PC-3 (cell line): Measurements from ENCODE around the gene TYRO3.

Experiments
- EZH2 ChIP-seq: fragments of 300-600 bp; sonication (generic); IDR thresholded peaks from one replicate; pipeline ENCODE4 v1.6.1; 2017; ENCODE audit warnings: antibody characterized with exemption, mild to moderate bottlenecking, low read length; ENCODE audit not compliant: unreplicated experiment
- TF ChIP-seq, protein P1 (sequence below): fragments of 300-600 bp; sonication (generic); conservative IDR thresholded peaks from 2 replicates; pipeline ENCODE4 v1.5.1; 2017; ENCODE audit warnings: antibody characterized with exemption, low read depth, mild to moderate bottlenecking, low read length

DNA sequence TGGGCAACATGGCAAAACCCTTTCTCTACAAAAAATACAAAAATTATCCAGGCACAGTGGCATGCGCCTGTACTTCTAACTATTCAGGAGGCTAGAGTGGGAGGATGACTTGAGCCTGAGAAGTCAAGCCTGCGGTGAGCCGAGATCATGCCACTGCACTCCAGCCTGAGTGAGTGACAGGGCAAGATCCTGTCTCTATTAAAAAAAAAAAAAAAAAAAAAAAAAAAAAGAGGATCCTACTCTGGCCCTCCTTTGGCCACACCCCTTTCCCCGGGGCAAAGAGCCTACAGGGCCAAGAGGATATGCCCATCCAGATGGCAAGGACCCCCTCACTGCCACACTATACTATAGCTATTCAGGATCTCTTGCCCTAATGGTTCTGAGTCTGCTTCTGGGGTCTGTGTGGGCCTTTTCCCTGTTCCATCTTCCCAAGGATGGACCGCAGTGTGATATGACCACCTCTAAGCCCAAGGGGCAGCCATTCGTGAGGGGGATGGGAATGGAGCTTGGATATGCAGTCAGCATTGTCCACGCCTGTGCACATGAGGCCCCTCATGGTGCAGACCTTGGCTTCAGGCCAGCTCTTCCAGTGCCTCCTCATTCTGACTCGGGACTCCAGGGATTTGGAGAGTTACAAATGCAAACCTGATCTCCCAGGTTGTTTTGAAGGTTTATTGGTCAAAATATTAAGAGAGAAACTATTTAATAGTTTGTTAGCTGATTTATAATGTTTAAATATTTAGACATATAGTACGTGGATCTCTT lies 7.3 kb downstream of the TYRO3 start:
- TF ChIP-seq, protein P1, sequence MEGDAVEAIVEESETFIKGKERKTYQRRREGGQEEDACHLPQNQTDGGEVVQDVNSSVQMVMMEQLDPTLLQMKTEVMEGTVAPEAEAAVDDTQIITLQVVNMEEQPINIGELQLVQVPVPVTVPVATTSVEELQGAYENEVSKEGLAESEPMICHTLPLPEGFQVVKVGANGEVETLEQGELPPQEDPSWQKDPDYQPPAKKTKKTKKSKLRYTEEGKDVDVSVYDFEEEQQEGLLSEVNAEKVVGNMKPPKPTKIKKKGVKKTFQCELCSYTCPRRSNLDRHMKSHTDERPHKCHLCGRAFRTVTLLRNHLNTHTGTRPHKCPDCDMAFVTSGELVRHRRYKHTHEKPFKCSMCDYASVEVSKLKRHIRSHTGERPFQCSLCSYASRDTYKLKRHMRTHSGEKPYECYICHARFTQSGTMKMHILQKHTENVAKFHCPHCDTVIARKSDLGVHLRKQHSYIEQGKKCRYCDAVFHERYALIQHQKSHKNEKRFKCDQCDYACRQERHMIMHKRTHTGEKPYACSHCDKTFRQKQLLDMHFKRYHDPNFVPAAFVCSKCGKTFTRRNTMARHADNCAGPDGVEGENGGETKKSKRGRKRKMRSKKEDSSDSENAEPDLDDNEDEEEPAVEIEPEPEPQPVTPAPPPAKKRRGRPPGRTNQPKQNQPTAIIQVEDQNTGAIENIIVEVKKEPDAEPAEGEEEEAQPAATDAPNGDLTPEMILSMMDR, result no peak
- no peak for TF ChIP-seq EZH2
